NCI-H524 (cell line): ENCODE results near the gene TCERG1L.

Source experiments
- DNase-seq, 2 experiments: peaks; one replicate each; lab custom pipeline; 2025; lab: John Stamatoyannopoulos, UW

TCERG1L gene

DNA sequence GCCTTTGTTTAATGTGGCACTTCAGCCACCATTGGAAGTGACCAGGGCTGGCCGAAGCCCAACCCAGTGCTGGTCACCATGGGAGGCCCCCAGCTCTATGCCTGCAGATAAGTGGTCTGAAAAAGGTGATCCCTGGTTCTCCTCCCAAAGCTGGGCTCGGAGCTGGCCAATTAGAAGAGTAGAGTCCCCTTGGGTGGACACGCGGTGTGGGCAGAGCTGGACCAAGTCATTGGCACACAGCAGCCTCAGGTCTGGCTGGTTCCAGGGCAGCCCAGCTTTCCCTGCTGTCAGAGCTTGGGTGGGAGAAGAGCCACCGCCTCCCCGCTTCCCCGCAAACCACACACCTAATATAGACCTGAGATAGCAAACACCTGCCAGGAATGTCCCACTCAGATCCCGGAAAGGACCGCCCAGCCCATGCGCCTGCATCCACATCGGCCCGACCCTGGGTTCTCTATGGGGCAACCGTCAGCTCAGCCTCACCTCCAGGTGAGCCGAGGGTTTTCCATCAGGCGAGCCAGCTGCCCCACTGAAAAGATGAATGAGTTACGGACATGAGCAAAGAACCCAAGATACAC, 84.3 kb downstream of the TCERG1L start:
- no peak for DNase-seq

DNA sequence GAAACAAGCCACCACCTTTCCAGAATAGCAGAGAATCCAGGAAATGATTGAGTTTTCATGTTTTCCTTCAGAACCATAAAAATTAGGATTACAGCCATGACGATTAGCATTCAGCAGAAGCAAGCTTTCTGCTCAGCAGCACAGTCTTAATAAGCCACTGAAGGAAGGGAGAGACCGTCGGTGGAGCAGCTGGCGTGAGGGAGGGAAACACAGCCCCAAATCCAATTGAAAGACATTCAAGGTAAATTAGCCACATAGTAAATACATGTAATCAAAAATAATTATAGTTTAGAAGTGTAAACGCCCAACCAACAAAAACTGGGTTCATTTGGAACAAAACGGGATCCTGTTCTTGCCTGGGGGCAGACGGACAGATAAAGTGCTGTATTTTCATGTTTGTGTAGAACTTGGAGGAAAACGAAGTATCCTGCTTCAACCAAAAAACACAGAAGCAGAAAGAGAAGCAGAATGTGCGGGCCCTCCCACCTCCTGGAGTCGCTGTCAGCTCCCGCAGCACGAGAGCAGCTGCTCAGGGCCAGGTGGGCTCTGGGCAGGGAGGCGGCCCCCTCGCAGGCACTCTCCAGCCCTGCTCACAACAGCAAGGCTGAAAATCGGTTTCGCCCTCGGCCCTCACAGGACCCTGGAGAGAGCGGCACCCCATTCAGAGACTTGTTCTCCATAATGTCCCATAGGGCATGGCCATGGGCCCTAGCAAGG, 84.9 kb downstream of the TCERG1L start:
- no peak for DNase-seq

- DNase-seq = no peak
Measured at GRCh38 chr10:131224106-131224505, 87.4 kb downstream of the TCERG1L start.

DNA sequence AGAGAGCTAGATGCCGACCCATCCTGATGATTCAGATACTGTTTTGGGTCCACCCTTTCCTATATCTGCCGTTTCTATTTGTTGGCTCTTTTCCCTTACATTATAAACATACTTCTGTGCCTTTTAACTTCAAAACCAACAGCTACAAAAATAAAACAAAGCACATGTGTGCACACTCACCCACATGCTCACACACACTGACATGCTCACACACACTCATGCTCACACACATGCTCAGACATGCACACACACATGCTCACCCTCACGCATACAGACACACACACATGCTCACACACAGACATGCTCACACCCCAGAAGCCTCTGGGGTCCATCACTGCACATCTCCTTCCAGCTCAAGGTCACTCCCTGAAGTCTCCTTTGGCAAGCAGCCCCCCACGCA, 88.1 kb downstream of the TCERG1L start:
- no peak for DNase-seq

- DNase-seq = no peak
Measured at GRCh38 chr10:131222986-131223385, 88.5 kb downstream of the TCERG1L start.

- no peak for DNase-seq
Measured at GRCh38 chr10:131221632-131222277, 89.8 kb downstream of the TCERG1L start.

DNA sequence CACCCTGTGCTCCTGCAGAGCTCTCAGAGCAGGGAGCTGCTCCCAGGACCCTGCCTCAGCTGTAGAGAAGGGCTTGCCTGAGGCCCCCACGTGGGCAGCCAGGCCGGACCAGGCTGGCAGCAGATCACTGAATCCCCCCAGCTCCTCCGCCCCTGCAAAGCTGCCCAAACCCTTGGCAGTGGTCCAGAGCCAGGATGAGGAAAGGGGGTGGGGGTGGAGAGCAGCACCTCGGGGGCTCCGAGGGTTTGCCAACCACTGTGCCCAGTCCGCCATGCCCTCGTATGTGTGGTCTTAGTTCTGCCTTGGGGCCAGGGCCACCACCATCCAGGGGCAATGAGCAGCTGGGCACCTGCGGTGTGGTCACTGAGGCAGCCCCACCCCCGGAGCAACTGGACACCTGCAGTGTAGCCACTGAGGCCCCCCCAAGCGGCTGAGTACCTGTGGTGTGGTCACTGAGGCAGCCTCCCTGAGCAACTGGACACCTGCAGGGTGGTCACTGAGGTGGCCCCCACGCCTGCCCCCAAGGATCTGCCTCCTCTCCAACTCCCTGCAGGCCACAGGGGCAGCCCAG, 90.8 kb downstream of the TCERG1L start:
- DNase-seq = no peak

DNA sequence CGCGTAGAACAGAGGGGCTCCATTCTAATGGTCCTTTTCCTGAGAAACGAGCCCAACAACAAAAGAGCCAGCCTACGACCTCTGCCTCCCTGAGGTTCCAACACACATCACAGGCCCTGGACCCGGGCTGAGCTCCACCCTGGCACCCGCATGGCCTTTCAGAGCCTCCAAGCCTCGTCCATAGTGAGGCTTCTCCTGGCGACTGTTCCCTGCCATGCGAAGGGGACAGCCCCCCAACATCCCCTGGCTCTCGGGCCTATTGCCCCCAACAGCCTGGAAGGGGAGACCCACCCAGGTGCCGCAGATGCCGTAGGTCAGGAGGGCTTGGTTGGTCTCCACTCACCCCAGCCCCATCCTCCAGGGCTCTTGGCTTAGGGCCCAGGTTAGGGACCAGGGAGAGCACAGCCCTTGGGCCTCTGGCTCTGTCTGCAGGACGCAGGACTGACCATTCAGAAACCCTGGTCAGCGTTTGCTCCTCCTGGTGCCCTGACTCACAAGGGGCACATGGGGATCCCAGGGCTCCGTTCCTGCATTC, 91.5 kb downstream of the TCERG1L start:
- no peak for DNase-seq

DNA sequence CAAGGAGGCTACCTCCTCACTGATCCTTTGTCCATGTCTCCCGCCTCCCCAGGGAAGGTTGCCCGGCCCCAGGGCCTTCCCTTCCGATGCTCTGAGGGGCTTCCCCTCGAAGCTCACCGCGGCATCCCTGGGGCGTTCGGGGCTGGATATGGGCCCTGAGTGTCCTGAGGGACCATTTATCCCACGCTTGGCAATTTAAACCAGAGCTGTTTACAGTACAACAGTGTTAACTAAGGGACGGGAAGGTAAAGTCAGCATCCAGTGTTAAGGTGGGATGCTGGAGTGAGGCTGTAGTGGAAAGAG, 92.0 kb downstream of the TCERG1L start:
- no peak for DNase-seq

DNA sequence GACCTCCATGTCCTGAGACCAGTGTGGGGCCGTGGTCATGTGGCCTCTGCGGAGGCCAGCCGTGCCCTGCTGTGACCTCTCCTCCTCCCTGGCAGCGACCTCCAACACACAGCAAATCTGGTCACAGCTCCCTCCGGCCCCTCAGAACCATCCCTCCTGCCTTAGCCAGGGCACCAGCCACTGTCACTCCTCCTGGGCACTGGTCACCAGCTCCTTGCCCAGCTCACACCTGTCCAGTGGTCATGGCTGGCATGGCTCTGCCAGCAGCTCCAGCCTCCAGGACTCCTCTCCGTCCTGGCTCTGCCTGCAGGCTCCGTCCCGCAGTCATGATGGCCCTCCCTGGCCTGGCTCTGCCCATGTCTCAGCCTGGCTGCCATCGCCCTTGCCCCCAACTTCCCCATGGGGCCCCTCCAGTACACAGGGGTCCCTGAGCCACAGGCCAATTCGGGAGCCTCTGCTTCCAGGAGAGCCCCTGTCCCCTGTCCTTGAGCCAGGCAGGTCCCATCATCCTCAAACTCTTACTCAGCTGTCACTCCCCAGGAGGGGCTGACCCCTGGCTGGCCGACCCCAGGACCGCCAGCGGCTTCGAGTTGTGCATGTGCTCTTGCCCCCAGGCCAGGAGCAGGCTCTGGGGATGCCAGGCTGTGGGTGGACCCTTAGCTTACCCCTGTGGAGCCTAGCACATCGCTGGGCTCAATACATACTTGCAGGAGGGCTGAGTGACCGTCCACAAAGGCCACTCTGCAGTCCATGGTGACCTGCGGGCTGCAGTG, 92.5 kb downstream of the TCERG1L start:
- no peak for DNase-seq

DNA sequence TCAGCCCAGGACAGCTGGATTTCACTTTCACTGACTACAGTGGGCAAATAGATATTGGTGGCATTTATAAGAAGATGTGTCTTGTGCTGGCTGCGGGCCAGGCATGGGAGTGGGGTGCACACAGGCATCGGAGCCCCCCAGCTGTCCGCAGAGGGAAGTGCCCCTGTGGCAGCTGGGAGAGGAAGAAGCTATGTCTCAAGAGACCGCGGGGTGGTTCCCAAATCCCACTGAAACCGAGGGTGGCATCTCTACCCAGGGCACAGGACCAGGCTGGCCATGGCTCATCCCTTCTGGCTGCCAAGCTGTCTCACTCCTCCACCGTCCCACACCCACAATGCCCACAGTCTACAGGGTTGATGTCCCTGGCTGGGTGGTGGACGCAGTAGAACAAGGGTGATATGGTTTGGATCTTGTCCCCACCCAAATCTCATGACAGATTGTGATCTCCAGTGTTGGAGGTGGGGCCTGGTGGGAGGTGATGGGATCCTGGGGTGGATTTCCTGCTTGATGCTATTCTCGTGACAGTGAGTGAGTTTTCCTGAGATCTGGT, 94.8 kb downstream of the TCERG1L start:
- no peak for DNase-seq

DNA sequence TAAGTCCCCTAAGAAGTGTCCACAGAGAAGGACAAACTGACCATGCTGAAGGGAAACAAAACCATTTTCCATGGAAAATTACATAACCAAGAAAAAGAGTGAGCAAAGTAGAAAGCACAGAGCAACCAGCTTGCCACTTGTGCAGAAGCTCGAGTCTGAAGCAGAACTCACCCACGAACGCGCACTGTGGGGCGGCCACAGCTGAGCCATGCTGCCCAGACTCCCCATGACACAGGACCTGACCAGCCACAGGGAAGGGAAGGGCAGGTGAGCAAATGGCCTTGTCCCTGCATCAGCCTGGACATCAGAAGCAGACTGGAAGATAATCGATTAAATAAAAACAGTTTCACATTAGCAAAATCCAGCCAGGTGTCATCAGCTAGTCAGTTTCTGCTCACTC, 95.7 kb downstream of the TCERG1L start:
- DNase-seq = no peak

DNA sequence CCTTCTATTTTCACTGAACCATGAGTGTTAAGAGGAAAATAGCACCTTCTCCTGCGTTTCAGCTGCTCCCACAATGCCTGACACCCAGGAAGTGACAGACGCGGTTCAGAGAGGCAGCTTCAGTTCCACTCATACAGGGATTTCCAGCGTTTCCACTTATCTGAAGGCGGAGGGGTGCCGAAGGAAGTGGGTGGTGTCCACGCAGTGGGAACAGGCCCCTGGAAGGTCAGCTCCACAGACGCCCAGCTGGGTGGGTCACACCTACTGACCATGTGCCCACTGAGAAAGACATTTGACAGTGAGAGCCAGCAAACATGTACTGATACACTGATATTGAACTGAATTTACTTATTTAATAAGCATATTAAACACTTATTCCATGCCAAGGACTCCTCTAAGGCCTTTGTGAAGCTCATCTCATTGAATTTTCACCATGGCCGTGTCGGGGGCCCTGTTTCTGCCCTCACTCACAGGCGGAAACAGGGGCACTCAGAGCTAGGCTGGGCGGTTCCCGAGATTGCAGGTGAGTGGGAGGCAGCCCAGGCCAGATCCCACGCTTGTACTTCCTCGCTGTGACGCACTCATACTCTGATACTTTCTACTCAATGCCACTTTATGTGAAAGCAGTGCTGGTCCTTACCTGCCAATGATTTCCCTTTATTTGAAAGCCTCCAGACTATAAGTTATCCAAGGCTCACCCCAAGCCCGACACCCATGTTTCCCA, 96.8 kb downstream of the TCERG1L start:
- DNase-seq = no peak

DNA sequence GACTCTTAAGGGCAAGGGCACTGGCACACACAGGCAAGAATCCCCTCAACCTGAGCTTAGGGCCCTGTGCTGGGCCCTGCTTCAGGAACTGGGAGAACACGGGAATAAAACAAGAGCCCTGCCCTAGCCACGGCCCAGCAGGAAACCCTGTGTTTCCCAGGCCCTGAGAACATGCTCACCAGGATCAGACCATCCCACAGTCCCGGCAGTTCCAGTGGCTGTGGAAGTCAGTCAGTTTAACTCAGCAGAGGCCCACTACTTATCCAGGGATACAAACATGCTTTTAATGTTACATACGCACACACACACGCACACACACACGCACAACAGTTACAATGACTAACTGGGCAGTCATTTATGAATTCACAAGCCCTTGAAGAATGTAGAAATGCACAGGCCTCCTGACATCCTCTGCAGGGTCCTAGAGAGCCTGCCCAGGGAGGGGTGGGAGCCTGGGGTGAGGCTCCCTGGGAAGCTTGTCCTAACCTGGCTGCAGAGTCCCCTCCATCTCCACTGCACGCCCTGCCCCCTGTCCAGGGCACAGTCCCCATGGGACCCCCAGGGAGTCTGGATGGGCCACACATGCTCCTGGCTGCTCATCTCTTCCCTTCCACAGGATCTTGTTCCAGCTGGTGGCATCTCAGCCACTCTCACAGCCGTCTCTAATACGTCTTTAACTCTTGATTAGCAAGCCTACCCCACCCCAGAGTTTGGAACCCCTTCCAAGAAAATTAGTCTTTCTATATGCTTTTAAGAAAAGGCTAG, 97.6 kb downstream of the TCERG1L start:
- no peak for DNase-seq

DNA sequence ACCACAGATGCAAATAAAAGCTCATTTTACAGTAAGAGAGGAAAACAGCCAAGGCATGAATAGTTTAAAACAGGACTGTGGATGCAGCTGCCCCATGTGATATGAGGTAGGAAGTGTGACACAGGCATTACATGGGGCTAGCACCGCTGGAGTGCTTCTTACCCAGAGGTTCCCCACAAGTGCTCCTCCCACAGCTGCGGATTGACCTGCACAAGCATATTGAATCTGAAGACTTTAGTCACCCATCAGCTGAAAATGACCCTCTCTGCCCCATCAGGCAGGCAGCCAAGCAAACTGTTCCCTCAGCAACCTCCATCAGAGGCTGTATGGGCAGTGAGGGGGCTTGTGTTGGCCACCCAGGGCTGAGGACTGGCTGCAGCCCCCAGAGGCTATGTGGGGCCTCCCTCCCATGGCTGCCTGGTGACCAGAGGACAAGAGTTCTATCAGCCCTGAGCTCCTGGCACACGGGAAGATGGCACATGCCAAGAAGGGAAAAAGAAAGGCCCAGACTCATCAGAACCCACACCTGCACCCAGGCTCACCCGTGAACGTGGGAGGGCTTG, 98.7 kb downstream of the TCERG1L start:
- no peak for DNase-seq

DNA sequence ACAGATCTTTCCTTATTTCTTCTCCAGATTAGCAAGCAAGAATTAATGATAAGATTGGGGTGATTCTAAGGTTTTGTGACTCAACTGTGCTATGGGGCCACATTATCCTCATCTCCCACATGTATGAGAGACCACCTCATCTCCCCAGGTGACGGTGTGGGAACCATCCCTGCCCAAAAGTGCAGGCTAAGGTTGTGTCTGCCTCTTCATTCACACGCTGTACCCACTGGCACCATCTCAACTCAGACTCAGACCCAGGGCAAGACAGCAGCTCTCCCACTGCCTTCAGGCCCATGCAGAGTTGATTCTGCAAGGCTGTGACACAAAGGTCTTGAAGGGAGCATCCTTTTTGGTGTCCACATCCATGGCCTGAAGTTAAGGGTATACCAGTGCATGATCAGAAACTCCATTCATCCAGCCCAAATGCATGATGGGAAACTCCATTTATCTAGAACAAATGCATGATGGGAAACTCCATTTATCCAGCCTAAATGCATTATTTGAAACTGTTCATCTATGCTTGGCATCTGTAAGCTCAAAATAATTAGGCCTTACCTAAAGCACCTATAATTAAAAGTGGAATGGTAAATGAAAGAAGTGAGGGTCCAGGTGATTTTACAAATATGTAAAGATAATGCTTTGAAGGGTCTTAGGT, 99.4 kb downstream of the TCERG1L start:
- no peak for DNase-seq

DNA sequence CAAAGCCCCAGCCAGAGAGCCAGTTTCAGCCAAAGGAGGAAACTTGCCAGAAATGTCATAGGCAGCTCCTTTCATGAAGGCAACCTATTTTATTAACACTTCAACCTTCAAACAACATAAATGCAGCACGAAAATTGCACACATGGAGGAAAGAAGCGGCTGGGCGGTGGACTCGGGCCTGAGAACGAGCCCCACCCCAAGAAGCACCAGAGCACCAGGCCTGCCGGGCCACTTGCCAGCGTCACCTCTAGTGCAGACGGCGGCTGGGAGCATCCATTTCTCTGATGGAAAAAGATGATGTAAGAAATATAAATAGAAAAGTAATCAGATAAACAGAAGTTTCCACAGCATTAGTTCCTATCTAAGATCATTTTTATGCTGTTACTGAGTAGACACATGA, 100.0 kb downstream of the TCERG1L start:
- no peak for DNase-seq

DNA sequence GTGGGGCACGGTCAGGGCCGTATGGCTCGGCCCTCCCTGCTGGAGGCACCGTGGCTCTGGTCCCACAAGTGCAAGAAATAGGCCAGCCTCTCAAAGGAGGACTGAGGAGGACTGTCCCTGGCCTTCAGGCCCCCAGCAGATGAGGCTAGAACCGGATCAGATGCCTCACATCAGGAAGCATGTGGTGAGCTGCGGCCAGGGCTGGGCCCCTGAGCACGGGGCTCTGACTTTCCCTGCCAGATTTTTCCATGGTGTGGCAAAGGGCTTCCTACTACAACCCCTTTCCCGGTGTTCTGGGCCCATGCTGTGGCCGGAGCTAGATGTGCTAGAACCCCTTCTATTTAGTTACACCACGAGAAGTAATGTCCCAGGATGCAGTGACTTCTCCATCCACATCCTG, 100.4 kb downstream of the TCERG1L start:
- DNase-seq = no peak

DNA sequence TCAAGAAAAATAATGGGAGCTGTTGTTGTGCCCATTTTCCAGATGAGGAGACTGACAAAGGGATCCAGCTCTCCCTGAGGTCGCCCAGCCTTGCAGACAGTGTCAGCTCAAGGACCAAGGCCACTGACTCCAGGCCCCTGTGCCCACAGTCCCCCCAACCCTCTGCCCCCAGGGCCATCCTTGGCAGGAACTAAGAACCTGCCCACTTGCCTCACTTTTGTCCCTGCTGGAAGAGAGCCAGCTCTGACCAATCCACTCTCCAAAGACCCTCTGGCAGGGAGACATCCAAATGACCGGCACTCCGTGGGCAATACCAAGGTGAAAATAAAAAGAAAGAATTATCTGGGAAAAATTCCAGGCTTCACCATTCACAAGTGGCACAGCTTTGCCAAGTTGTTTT, 101.3 kb downstream of the TCERG1L start:
- no peak for DNase-seq
